RWPE2 (cell line): ENCODE results near the gene COL10A1.
A peak's percentile ranks its signal among the peaks of the same experiment; 100 is the strongest.

ENCODE experiments used
- ATAC-seq: fragments of 200-7000 bp; cut with Tn5 transposase; 3 replicates; pipeline ENCODE4 v1.9.1; 2021; ENCODE audit warnings: low read depth
- DNase-seq: peaks from one replicate; pipeline ENCODE4 v3.0.0-alpha.2; 2020; ENCODE audit warnings: low spot score
- H3K27ac ChIP-seq: fragments of 450-650 bp; 2 replicates; pipeline ENCODE4 v1.5.1; 2017; ENCODE audit warnings: mild to moderate bottlenecking; ENCODE audit not compliant: poor library complexity, severe bottlenecking
- H3K27me3 ChIP-seq: fragments of 250-450 bp; sonication (Bioruptor Pico); 2 replicates; pipeline ENCODE4 v1.5.1; 2021; ENCODE audit warnings: mild to moderate bottlenecking, moderate library complexity; ENCODE audit not compliant: insufficient read depth, poor library complexity, severe bottlenecking
- H3K36me3 ChIP-seq: fragments of 250-450 bp; sonication (Bioruptor Pico); 2 replicates; pipeline ENCODE4 v1.5.1; 2020; ENCODE audit warnings: low read depth, mild to moderate bottlenecking, moderate library complexity
- H3K4me1 ChIP-seq: fragments of 250-450 bp; sonication (Bioruptor Pico); 2 replicates; pipeline ENCODE4 v1.5.1; 2021; ENCODE audit warnings: mild to moderate bottlenecking, moderate library complexity; ENCODE audit not compliant: insufficient read depth, poor library complexity, severe bottlenecking
- H3K4me3 ChIP-seq: fragments of 250-450 bp; sonication (Bioruptor Pico); 2 replicates; pipeline ENCODE4 v1.5.1; 2021; ENCODE audit warnings: mild to moderate bottlenecking, moderate library complexity; ENCODE audit not compliant: severe bottlenecking
- H3K9me3 ChIP-seq: fragments of 250-450 bp; sonication (Bioruptor Pico); 2 replicates; pipeline ENCODE4 v1.5.1; 2021; ENCODE audit warnings: mild to moderate bottlenecking, moderate library complexity; ENCODE audit not compliant: severe bottlenecking
- TF ChIP-seq, protein P1 (sequence below): fragments of 450-650 bp; IDR thresholded peaks from one replicate; pipeline ENCODE4 v1.5.1; 2017; ENCODE audit warnings: mild to moderate bottlenecking, moderate library complexity; ENCODE audit not compliant: poor library complexity, severe bottlenecking

Gene COL10A1

DNA sequence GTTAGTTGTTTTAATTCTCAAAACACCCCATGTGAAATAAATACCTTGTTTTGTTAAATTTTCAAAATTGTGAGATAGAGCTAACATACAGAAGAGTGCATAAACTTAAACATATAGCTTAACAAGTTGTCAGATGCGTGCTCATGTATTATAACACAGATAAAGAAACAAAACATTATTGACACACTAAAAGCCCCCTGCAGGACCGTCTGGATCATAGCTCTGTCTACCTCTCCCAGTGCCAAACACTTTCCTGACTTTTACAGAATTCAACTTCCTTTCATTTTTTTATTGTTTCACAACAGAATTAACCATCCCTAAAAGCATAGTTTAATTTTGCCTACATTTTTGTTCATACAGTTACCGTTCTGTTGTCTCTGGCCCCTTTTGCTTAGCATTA lies 47.4 kb downstream of the COL10A1 start:
- Histone ChIP-seq H3K9me3 (no peaks in the 10 kb centered on the region), H3K4me3 (no peak overlapping the region), H3K36me3 (no peaks in the 10 kb centered on the region), H3K4me1 (peaks cover 8% of the 10 kb centered on the region), H3K27me3 (no peaks in the 10 kb centered on the region), H3K27ac (no peak overlapping the region)
- no peak for DNase-seq
- TF ChIP-seq, protein P1, sequence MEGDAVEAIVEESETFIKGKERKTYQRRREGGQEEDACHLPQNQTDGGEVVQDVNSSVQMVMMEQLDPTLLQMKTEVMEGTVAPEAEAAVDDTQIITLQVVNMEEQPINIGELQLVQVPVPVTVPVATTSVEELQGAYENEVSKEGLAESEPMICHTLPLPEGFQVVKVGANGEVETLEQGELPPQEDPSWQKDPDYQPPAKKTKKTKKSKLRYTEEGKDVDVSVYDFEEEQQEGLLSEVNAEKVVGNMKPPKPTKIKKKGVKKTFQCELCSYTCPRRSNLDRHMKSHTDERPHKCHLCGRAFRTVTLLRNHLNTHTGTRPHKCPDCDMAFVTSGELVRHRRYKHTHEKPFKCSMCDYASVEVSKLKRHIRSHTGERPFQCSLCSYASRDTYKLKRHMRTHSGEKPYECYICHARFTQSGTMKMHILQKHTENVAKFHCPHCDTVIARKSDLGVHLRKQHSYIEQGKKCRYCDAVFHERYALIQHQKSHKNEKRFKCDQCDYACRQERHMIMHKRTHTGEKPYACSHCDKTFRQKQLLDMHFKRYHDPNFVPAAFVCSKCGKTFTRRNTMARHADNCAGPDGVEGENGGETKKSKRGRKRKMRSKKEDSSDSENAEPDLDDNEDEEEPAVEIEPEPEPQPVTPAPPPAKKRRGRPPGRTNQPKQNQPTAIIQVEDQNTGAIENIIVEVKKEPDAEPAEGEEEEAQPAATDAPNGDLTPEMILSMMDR, result no peak
- no peak for ATAC-seq

DNA sequence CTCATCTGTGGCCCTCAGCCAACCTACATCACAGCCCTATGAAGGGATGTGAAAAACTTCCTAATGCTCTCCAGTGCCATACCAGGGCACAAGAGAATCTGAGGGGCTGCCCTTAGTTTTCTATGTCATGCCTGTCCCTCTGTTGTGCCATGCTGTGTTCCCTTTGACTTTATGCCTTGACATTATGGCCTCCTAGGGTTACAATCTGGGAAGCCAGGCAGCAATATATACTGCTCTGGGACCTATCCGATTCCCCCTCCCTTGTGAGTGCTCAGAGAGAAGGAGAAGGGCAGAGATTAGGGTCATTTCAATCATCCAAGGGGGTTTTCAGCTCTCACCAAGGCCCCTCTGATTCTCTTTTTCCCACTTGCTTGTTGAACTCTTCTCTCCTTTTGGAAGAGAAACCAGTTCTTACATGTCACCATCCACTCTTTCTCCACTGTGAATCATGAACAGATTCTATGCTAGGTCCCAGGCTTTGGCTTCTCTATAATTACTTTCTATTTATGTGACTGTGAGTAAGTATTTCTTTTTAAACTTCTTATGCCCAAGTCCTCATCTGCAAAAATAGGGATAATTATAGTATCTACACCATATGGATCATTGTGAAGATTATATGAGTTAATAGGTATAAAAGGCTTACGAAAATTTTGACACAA lies 51.1 kb downstream of the COL10A1 start:
- TF ChIP-seq, protein P1, result no peak
- Histone ChIP-seq H3K4me3 (no peak overlapping the region), H3K4me1 (peaks cover 26% of the 10 kb centered on the region), H3K27me3 (no peaks in the 10 kb centered on the region), H3K27ac (no peak overlapping the region), H3K9me3 (no peaks in the 10 kb centered on the region), H3K36me3 (no peaks in the 10 kb centered on the region)
- no peak for ATAC-seq
- no peak for DNase-seq

DNA sequence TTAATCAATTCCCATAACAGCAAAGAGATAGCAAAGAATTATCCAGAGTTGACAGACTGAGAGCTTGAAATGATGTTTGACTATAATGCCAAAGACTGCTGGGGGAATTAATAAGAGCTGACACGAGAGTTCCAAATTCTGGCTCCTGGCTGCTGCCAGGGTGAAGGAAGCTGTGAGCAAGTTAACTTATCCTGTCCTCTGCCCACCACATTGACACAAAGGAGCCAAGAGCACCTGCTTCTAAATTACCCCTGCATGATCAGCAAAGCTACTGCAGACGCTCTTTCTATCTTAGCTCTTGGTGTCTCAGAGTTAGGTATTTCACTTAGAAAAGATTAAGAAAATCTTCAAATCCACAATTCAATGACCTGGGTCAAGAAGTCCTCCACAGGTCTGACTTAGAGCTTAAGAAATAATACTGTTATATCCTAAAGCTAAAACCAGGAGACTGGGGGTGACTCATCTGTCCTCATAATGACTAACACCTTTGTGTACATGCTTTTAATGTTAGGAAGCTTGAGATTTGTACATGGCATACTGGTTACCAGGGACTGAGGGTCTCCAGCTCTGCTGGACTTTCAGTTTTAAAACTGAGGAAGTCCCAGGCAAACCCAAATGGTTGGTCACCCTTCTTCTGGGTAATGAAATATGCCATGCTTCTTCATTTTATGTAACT lies 52.0 kb downstream of the COL10A1 start:
- no peaks in the 10 kb centered on the region for H3K27me3 ChIP-seq
- TF ChIP-seq, protein P1, result no peak
- peak; percentile 93 for ATAC-seq
- no peak for DNase-seq
- H3K27ac ChIP-seq, result no peak overlapping the region
- H3K36me3 ChIP-seq, result no peaks in the 10 kb centered on the region
- H3K4me3 ChIP-seq, result no peak overlapping the region
- H3K9me3 ChIP-seq, result no peaks in the 10 kb centered on the region
- peaks cover 26% of the 10 kb centered on the region for H3K4me1 ChIP-seq

DNA sequence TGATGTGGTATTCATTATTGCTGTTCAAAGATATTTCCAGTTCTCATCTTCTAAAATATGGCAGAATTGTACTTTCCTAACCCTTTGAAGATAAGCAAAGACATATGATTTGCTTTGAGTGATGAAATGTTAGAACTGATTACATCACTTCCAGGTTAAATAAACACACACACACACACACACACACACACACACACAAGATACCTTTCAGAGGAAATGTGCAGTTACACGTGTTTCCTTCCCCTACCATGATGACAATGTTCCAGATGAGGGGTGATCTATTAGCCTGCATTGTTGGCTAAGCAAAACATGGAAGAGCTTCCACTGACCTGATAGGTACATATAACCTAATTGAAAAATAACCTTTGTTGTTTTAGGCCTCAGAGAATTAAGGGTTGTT lies 53.6 kb downstream of the COL10A1 start:
- TF ChIP-seq, protein P1, result no peak
- no peak for DNase-seq
- H3K9me3 ChIP-seq, result no peaks in the 10 kb centered on the region
- ATAC-seq, result no peak
- H3K27ac ChIP-seq, result no peak overlapping the region
- H3K27me3 ChIP-seq, result no peaks in the 10 kb centered on the region
- no peak overlapping the region for H3K4me3 ChIP-seq
- peaks cover 26% of the 10 kb centered on the region for H3K4me1 ChIP-seq
- H3K36me3 ChIP-seq, result no peaks in the 10 kb centered on the region
